ENCODE results near the gene RDH11.

RDH11 gene

DNA sequence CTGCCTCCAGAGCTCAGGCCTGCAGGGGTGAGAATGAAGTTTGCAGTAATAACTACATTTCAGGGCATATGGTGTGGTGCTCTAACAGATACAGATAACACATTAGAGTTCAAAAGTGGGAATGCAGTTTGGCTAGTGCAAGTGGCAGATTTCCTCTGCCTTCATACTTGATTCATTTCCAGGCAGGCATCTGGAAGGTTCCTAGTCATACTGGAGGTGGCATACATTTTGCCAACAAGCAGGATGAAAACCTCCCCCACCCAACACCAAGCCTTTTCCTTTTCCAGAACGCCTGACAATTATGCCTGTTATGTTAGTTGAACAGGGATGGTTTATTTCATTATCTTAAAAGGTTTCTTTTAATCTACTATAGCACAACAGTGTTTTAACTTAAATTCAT is 45.4 kb downstream of the RDH11 start:
- H3K4me3 ChIP-seq (ENCODE audit: low read depth, low read length): no peak overlapping the region
- TF ChIP-seq, protein P1, sequence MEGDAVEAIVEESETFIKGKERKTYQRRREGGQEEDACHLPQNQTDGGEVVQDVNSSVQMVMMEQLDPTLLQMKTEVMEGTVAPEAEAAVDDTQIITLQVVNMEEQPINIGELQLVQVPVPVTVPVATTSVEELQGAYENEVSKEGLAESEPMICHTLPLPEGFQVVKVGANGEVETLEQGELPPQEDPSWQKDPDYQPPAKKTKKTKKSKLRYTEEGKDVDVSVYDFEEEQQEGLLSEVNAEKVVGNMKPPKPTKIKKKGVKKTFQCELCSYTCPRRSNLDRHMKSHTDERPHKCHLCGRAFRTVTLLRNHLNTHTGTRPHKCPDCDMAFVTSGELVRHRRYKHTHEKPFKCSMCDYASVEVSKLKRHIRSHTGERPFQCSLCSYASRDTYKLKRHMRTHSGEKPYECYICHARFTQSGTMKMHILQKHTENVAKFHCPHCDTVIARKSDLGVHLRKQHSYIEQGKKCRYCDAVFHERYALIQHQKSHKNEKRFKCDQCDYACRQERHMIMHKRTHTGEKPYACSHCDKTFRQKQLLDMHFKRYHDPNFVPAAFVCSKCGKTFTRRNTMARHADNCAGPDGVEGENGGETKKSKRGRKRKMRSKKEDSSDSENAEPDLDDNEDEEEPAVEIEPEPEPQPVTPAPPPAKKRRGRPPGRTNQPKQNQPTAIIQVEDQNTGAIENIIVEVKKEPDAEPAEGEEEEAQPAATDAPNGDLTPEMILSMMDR (IDR thresholded peaks at IDR 0.05; ENCODE audit: borderline replicate concordance, insufficient read depth, low read depth, low read length): no peak

DNA sequence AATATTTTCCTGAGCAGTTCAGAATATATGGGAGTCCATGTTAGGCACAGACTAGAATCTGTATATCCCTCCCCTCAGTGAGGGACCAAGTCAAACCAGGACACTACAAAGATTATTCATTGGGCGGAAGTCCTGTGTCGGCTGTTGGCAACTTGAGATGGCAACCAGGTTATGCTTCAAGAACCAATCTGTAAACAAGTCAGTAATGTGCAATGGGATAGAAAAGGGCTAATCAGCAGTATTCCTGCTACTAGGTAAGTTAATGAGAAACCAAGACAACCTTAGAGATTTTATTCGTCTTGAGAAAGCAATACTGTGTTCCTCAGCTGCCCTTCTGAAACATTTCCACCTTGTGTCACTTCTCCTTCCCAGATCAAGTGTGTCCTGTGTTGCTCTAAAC is 49.4 kb downstream of the RDH11 start:
- no peak overlapping the region for H3K4me3 ChIP-seq (ENCODE audit: low read depth, low read length)
- TF ChIP-seq, protein P1 (IDR thresholded peaks at IDR 0.05; ENCODE audit: borderline replicate concordance, insufficient read depth, low read depth, low read length): no peak

DNA sequence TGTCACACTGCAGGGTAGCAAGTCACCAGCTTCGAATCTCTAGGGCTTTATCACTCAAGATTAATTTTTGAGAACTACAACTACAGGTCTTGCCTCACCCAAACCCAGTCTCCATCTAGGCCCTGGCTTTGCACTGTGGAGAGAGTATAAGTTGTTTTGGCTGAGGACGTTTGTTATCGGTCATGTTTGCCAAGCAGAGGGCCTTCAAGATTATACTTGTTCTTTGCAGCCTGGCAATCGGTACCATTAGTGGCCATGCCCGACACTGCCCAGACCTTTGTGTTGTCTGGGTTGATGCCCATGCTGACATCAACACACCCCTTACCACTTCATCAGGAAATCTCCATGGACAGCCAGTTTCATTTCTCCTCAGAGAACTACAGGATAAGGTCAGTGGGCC is 50.1 kb downstream of the RDH11 start:
- no peak overlapping the region for H3K4me3 ChIP-seq (ENCODE audit: low read depth, low read length)

DNA sequence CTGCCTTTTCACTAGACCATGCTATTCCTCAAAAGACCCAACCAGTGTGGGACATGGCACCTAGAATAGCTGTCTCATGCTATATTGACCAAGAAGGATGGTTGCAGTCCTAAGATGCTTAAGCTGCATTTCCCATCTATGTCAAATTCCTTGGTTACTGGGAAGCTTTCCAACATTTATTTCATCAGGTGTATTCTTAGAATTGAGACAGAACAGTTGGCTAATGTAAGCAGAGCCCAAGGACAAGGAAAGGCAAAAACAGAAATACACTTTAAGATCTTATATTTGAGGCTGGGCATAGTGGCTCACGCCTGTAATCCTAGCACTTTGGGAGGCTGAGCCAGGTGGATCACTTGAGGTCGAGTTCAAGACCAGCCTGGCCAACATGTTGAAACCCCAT is 51.1 kb downstream of the RDH11 start:
- TF ChIP-seq, protein P1 (IDR thresholded peaks at IDR 0.05; ENCODE audit: borderline replicate concordance, insufficient read depth, low read depth, low read length): no peak
- H3K4me3 ChIP-seq (ENCODE audit: low read depth, low read length): no peak overlapping the region

More for the DNA sequence above, 50.1 kb downstream of the RDH11 start:
- TF ChIP-seq, protein P1 (IDR thresholded peaks at IDR 0.05; ENCODE audit: borderline replicate concordance, insufficient read depth, low read depth, low read length): no peak

DNA sequence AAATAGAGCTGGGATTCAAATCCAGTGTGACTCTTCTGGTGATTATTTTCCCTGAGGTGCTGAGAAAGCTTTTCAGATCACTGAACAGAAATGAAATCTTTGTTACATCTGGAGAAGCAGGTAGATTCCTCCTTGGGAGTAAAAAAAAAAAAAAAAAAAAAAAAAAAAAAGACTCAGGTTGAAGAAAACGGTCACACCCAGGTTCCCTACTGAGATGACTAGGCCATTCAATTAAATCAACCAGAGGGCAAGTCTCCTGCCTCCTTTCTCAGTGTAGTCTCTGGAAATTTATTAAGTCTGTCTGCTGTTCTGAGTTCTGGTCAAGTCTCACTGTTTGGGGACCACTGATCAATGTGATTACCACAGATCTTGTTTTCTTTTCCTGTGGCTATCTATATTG is 51.9 kb downstream of the RDH11 start:
- TF ChIP-seq, protein P1 (IDR thresholded peaks at IDR 0.05; ENCODE audit: borderline replicate concordance, insufficient read depth, low read depth, low read length): no peak
- H3K4me3 ChIP-seq (ENCODE audit: low read depth, low read length): no peak overlapping the region

DNA sequence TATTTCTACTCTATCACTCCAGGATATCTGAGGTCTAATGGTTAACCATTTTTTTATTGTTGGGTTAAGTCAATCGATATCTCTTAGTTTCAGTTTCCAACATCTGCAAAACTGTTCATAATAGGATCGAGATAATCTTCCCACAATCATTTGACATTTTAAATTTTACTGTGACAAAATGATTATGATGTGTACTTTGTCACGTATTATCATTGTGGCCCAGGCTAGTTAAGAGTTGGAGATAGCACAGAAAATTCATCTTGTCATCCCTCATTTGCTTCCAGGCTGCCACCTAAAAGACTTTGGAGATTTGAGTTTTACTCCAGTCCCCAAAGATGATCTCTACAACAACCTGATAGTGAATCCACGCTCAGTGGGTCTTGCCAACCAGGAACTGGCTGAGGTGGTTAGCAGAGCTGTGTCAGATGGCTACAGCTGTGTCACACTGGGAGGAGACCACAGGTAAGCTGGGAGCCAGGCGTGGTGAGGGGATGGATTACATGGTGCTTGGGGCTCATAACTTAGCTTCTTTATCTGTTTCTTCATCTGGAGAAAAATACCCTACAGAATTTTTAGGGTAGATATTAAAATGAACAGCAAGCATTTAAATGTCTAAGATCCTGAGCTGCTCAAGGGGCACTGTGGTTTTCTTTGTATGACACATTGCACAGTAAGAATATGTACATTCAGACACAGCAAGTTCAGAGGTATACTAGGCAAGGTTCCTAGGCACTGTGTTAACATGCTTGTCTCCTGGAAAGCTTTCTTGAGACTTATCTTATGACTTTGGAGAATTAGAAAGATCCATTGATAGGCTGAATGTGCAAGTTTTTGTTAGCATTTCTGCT is 53.4 kb downstream of the RDH11 start:
- no peak overlapping the region for H3K4me3 ChIP-seq (ENCODE audit: low read depth, low read length)
- TF ChIP-seq, protein P1 (IDR thresholded peaks at IDR 0.05; ENCODE audit: borderline replicate concordance, insufficient read depth, low read depth, low read length): no peak

DNA sequence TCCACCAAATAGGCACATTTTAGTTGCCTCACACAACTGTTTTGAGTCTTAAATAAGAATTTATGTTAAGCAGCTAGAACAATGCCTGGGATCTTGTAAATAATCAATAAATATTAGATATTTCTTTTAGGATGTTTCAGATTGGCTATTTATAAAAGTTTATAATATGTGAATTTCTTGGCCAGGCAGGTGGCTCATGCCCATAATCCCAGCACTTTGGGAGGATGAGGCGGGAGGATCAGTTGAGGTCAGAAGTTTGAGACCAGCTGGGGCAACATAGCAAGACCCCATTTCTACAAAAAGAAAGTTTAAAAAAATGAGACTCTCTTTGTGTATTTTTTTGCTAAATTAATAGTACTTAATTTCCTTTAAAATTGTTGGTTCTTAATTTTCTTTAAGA is 54.1 kb downstream of the RDH11 start:
- TF ChIP-seq, protein P1 (IDR thresholded peaks at IDR 0.05; ENCODE audit: borderline replicate concordance, insufficient read depth, low read depth, low read length): no peak

More for the DNA sequence above, 54.1 kb downstream of the RDH11 start:
- H3K4me3 ChIP-seq (ENCODE audit: low read depth, low read length): no peak overlapping the region

Measured in GM12875 (cell line).